HG03521 (cell line): ENCODE data around the gene PLPPR2.
"Not testable (repeated sequence)": the region's sequence is repeated elsewhere in the genome, so short reads cannot be mapped to it uniquely, and the experiment has no call there.

Experiments used
- ATAC-seq: cut with Tn5 transposase; IDR thresholded peaks from one replicate; pipeline ENCODE4 v1.9.1; 2021; ENCODE audit warnings: mild to moderate bottlenecking, moderate library complexity; ENCODE audit not compliant: unreplicated experiment

The PLPPR2 gene

GRCh38 chr19:11390933-11391680, 35.9 kb downstream of the PLPPR2 start:
- ATAC-seq, result no peak

- ATAC-seq, result no peak
Observed at GRCh38 chr19:11397089-11397610, 41.9 kb downstream of the PLPPR2 start.

- no peak for ATAC-seq
Observed at GRCh38 chr19:11399667-11400066, 44.4 kb downstream of the PLPPR2 start.

- ATAC-seq, result no peak
Observed at GRCh38 chr19:11400798-11401197, 45.6 kb downstream of the PLPPR2 start.

- no peak for ATAC-seq
Observed at GRCh38 chr19:11401808-11402543, 46.7 kb downstream of the PLPPR2 start.

GRCh38 chr19:11404588-11405222, 49.5 kb downstream of the PLPPR2 start:
- ATAC-seq, result no peak

- ATAC-seq, result no peak
Observed at GRCh38 chr19:11405846-11406643, 50.8 kb downstream of the PLPPR2 start.

GRCh38 chr19:11406703-11407236, 51.5 kb downstream of the PLPPR2 start:
- not testable (repeated sequence) for ATAC-seq

- ATAC-seq, result no peak
Observed at GRCh38 chr19:11408591-11408990, 53.4 kb downstream of the PLPPR2 start.

- no peak for ATAC-seq
Observed at GRCh38 chr19:11410682-11411081, 55.5 kb downstream of the PLPPR2 start.

GRCh38 chr19:11414544-11414943, 59.3 kb downstream of the PLPPR2 start:
- ATAC-seq, result no peak
